CD14-positive monocyte (primary cell): Measurements from ENCODE around the gene CPNE4. TPM values are rescaled to one million over a fixed set of nuclear protein-coding genes. Genes with fewer than 3 reads are reported as not detected.

Experiments
- DNase-seq, 3 donors: peaks; one replicate each; pipeline ENCODE4 v3.0.0-alpha.2; 2011 to 2022
- H2AFZ ChIP-seq: 2 replicates; pipeline ENCODE4 v1.6.0; 2012; ENCODE audit warnings: mild to moderate bottlenecking, low read depth, low read length, inconsistent platforms; ENCODE audit not compliant: insufficient read depth, poor library complexity, severe bottlenecking
- H3K27ac ChIP-seq, 2 donors: 1 replicate in 1 of 2; 2 replicates in 1 of 2; pipeline ENCODE4 v1.5.1; 2012 to 2013; ENCODE audit warnings: low read length in 2 of 2, control low read depth in 1 of 2, inconsistent platforms in 1 of 2, low read depth in 1 of 2, mild to moderate bottlenecking in 1 of 2
- H3K27me3 ChIP-seq, 2 donors: one replicate each; pipeline versions ENCODE4 v1.6.0 to v1.6.1; 2011 to 2013; ENCODE audit warnings: low read length in 2 of 2; ENCODE audit not compliant: control insufficient read depth in 2 of 2, insufficient read depth in 2 of 2
- H3K36me3 ChIP-seq, 2 donors: replicated peaks in 1 of 2; 1 replicate in 1 of 2; 2 replicates in 1 of 2; pipeline versions ENCODE4 v1.5.1 to v1.6.1; 2012 to 2013; ENCODE audit warnings: low read length in 2 of 2, control low read depth in 1 of 2, inconsistent platforms in 1 of 2, mild to moderate bottlenecking in 1 of 2; ENCODE audit not compliant: insufficient read depth in 2 of 2, control insufficient read depth in 1 of 2
- H3K4me1 ChIP-seq, 2 donors: 1 replicate in 1 of 2; 2 replicates in 1 of 2; pipeline versions ENCODE4 v1.5.1 to v1.6.1; 2012 to 2013; ENCODE audit warnings: low read length in 2 of 2, control low read depth in 1 of 2, inconsistent platforms in 1 of 2, mild to moderate bottlenecking in 1 of 2, moderate library complexity in 1 of 2; ENCODE audit not compliant: insufficient read depth in 2 of 2, control insufficient read depth in 1 of 2
- H3K4me2 ChIP-seq: replicated peaks from 2 replicates; pipeline ENCODE3; 2012; ENCODE audit warnings: low read length, moderate library complexity, mild to moderate bottlenecking; ENCODE audit not compliant: poor library complexity, severe bottlenecking; ENCODE audit errors: extremely low read depth
- H3K4me3 ChIP-seq, 3 experiments: fragments of 200-600 bp in 1 of 3; sonication (generic) in 1 of 3; replicated peaks in 1 of 3; 1 replicate in 2 of 3; 2 replicates in 1 of 3; pipeline ENCODE4 v1.5.1; 2011 to 2013; ENCODE audit warnings: low read length in 3 of 3, mild to moderate bottlenecking in 3 of 3, control low read depth in 2 of 3, low read depth in 2 of 3, inconsistent platforms in 1 of 3, moderate library complexity in 1 of 3
- H3K79me2 ChIP-seq: 2 replicates; pipeline ENCODE4 v1.6.0; 2012; ENCODE audit warnings: mild to moderate bottlenecking, control low read depth, inconsistent platforms, low read length, moderate library complexity; ENCODE audit not compliant: insufficient read depth
- H3K9ac ChIP-seq: 2 replicates; pipeline ENCODE4 v1.6.0; 2017; ENCODE audit warnings: low read length, mild to moderate bottlenecking; ENCODE audit not compliant: insufficient read depth, poor library complexity, severe bottlenecking
- H3K9me3 ChIP-seq, 2 donors: replicated peaks in 1 of 2; 1 replicate in 1 of 2; 2 replicates in 1 of 2; pipeline versions ENCODE4 v1.5.1 to v1.6.1; 2012 to 2013; ENCODE audit warnings: low read length in 2 of 2, control low read depth in 1 of 2; ENCODE audit not compliant: control insufficient read depth in 1 of 2, insufficient read depth in 1 of 2
- H4K20me1 ChIP-seq: 2 replicates; pipeline ENCODE4 v1.6.0; 2012; ENCODE audit warnings: mild to moderate bottlenecking, low read length, control low read depth, moderate library complexity; ENCODE audit not compliant: insufficient read depth
- H3K27ac Mint-ChIP-seq, 7 donors: one replicate each; pipeline ENCODE4 v1.8.0; 2020; ENCODE audit warnings: mild to moderate bottlenecking in 7 of 7, mixed read lengths in 7 of 7, moderate library complexity in 6 of 7, inconsistent platforms in 2 of 7
- H3K27me3 Mint-ChIP-seq, 3 donors: one replicate each; pipeline ENCODE4 v1.8.0; 2021 to 2022; ENCODE audit warnings: low read depth in 3 of 3, mild to moderate bottlenecking in 3 of 3, mixed read lengths in 3 of 3, moderate library complexity in 3 of 3, inconsistent platforms in 1 of 3
- H3K36me3 Mint-ChIP-seq, 2 donors: one replicate each; pipeline ENCODE4 v1.8.0; 2020; ENCODE audit warnings: mixed read lengths in 2 of 2, inconsistent platforms in 1 of 2, mild to moderate bottlenecking in 1 of 2
- H3K4me1 Mint-ChIP-seq: one replicate; pipeline ENCODE4 v1.8.0; 2020; ENCODE audit warnings: mild to moderate bottlenecking, mixed read lengths
- H3K4me3 Mint-ChIP-seq, 2 donors: one replicate each; pipeline ENCODE4 v1.8.0; 2020; ENCODE audit warnings: mild to moderate bottlenecking in 2 of 2, mixed read lengths in 2 of 2, moderate library complexity in 1 of 2
- H3K9me3 Mint-ChIP-seq, 7 donors: one replicate each; pipeline ENCODE4 v1.8.0; 2020 to 2022; ENCODE audit warnings: mixed read lengths in 7 of 7, mild to moderate bottlenecking in 6 of 7, moderate library complexity in 6 of 7, inconsistent platforms in 2 of 7
- CTCF ChIP-seq: fragments of 200-600 bp; IDR thresholded peaks from one replicate; pipeline ENCODE4 v1.8.0; 2022; ENCODE audit warnings: antibody characterized with exemption, mild to moderate bottlenecking
- WGBS: methylation state at CpG from one replicate; pipeline ENCODE4 v1.1.5; 2013; ENCODE audit warnings: missing lambda C conversion rate; ENCODE audit not compliant: insufficient coverage; 5-methylcytosine and 5-hydroxymethylcytosine counted together
- intact Hi-C, 2 donors: fragments of 100-400 bp; cut with micrococcal nuclease; formaldehyde crosslinking; loops; one replicate each; pipeline versions ENCODE4 v1.15.0 to v1.15.1; 2023
- polyA plus RNA-seq, 3 donors: library from polyadenylated mRNA; depleted of rRNA in 1 of 3; unstranded in 2 of 3; stranded (reverse) in 1 of 3; fragments of 300-500 nt in 2 of 3; fragments of >200 nt in 1 of 3; fragmentation: Illumina TruSeq in 2 of 3; gene quantifications; 1 replicate in 2 of 3; 2 replicates in 1 of 3; pipeline ENCODE4 v1.2.3, GENCODE V29; 2012 to 2021

Gene CPNE4
- polyA plus RNA-seq, 3 donors: not detected

GRCh38 chr3:131802029-131802428 is 232.8 kb downstream of the CPNE4 start:
- Histone ChIP-seq H3K9ac (no peak overlapping the region), H3K36me3 (no peaks in the 10 kb centered on the region), H3K27ac (no peak overlapping the region), H2AFZ (no peak overlapping the region), H3K79me2 (no peaks in the 10 kb centered on the region), H3K27me3 (no peaks in the 10 kb centered on the region), H3K4me3 (no peak overlapping the region), H3K9me3 (no peaks in the 10 kb centered on the region), H3K4me1 (peaks cover 9 to 12% of the 10 kb centered on the region in 2 donors), H3K4me2 (no peak overlapping the region), H4K20me1 (no peaks in the 10 kb centered on the region)
- TF ChIP-seq CTCF: no peak
- DNase-seq: peak in 1 of 3 donors; percentile 8
- H3K27me3 Mint-ChIP-seq: no peaks in the 10 kb centered on the region
- peak overlapping the region in 1 of 7 donors; percentile 73 for H3K27ac Mint-ChIP-seq
- H3K4me3 Mint-ChIP-seq: no peak overlapping the region
- WGBS: no CpG with 5 or more reads among the region's 3 CpGs
- H3K4me1 Mint-ChIP-seq: peaks cover 28% of the 10 kb centered on the region
- H3K36me3 Mint-ChIP-seq: no peaks in the 10 kb centered on the region
- intact Hi-C loops: no loop called here
- no peaks in the 10 kb centered on the region for H3K9me3 Mint-ChIP-seq

GRCh38 chr3:131801566-131801965 is 233.2 kb downstream of the CPNE4 start:
- Histone ChIP-seq H2AFZ (no peak overlapping the region), H3K9me3 (no peaks in the 10 kb centered on the region), H3K79me2 (no peaks in the 10 kb centered on the region), H3K36me3 (no peaks in the 10 kb centered on the region), H4K20me1 (no peaks in the 10 kb centered on the region), H3K4me2 (no peak overlapping the region), H3K27ac (no peak overlapping the region), H3K4me1 (peaks cover 5 to 7% of the 10 kb centered on the region in 2 donors), H3K4me3 (no peak overlapping the region), H3K27me3 (no peaks in the 10 kb centered on the region), H3K9ac (no peak overlapping the region)
- intact Hi-C loops: no loop called here
- TF ChIP-seq CTCF: no peak
- Mint-ChIP-seq H3K27ac (no peak overlapping the region), H3K9me3 (no peaks in the 10 kb centered on the region), H3K4me1 (peaks cover 26% of the 10 kb centered on the region), H3K4me3 (no peak overlapping the region), H3K27me3 (no peaks in the 10 kb centered on the region), H3K36me3 (no peaks in the 10 kb centered on the region)
- WGBS: 92% methylated on average over 2 of the region's 4 CpGs
- DNase-seq: no peak
